HS-27A (cell line): ENCODE results near the gene RACGAP1.

ENCODE experiments used
- DNase-seq: peaks from one replicate; pipeline ENCODE4 v3.0.0-alpha.2; 2012; ENCODE audit warnings: low read depth, missing footprints

RACGAP1 gene

DNA sequence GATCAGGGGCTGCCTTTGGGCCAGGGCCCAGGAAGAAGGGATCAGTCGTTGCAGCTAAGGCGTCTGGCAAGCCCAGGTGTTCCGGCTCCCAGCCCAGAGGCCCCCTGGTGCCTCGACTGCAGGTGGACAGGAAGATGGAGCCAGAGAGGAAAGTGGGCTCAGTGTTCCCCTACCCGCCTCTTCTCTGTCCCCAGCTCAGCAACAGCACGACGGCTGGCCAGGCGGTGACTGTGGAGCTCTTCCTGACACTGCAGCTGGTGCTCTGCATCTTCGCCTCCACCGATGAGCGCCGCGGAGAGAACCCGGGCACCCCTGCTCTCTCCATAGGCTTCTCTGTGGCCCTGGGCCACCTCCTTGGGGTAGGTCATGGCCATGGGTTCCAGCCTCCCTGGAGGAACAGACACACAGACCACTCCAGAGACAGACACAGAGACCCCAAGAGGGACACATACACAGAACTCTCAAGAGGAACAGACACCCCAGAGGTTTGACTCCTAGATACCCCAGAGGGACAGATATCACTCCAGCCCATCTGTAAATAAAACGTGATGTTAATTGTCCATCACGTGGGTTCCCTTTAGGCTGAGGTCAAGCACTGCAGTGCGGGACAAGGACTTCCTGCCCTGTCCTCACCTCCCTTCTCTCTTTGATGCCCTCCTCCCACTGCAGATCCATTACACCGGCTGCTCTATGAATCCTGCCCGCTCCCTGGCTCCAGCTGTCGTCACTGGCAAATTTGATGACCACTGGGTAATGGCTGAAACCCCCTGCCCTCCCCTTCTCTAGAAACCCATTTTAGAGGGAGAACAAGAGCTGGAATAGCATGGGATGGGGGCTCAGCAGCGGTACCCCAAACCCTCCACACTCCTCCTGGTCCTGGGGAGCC, 71.1 kb downstream of the RACGAP1 start:
- no peak for DNase-seq

DNA sequence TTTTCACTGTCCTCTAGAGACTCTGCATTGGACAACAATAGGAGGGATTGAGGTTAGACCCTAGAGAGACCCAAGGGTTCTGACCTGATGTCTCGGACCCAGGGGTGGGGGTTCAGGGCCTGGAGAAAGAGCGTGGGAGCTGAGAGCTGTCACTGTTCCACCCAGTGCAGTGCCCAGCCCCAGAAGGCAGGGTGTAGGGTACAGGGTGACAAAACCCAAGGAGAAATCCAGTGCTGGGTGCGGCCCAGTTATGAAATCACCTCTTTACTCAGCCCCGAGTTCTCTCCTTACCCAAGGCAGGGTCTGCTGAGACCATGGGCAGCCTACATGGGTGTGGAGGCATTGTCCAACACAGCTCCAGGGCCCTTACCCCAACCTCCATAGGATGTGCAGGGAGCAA, 72.1 kb downstream of the RACGAP1 start:
- no peak for DNase-seq

DNA sequence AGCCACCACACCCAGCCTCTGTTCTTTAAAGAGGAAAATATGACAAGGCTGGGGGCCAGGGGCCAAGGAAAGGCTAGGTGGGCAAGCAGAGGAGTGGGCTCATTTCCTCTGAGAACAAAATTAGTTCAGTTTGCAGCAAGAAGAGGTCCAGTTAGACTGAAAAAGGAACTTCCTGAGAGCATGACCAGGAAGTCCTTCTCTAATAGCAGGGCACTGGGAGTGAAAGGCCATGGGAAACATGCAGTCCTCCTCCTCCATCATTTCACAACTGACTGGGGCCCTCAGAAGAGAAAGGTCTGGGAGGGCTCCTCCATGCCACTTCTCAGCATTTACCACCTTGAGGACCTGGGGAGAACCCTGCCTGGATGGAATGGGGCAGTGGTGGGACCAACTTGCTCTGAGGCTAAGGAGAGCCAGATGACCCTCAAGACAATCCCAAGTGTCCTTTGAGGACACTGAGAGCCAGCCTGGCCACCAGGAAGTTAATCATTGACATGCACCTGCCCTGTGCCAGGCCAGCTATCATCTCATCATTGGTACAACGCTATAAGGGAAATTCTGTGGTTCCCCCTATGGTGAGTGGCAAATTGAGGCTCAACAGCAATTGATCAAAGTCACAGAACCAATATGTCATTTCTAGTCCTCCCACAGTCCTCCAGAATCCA, 72.8 kb downstream of the RACGAP1 start:
- DNase-seq: no peak

DNA sequence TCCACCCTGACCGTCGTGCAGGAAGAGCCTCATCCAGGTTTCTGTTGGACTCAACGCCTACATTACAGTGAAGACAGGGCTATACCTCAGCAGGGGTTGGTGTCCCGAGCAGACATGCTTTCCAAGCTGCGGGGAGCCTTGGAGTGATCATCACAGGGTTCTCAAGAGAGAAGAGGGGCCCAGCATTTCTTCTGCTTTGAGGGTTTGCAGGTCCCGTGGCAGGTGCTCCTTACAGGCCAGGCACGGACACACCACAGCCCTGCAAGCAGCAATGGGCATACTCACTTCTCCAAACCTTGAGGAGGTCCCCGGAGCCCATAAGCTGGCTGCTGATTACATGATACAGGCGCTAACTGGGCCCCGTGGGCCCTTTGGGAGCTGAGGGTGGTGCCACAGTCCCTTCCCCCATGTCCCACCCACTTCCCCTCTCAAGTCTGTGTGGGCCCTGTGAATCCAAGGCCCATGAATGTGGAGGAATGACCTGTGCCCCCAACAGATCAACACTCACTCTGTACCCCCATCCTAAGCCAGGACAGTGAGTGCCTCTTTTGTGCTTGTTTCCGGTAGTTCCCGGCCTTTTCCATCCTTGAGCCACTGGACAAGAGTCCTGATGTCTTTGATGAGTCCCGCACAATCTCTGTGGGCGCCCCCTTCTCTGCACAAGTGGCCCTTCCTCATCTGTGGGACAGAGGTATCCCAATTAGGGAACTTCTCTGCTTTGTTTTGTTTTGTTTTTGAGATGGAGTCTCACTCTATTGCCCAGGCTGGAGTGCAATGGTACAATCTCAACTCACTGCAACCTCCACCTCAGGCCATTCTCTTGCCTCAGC, 73.7 kb downstream of the RACGAP1 start:
- no peak for DNase-seq

DNA sequence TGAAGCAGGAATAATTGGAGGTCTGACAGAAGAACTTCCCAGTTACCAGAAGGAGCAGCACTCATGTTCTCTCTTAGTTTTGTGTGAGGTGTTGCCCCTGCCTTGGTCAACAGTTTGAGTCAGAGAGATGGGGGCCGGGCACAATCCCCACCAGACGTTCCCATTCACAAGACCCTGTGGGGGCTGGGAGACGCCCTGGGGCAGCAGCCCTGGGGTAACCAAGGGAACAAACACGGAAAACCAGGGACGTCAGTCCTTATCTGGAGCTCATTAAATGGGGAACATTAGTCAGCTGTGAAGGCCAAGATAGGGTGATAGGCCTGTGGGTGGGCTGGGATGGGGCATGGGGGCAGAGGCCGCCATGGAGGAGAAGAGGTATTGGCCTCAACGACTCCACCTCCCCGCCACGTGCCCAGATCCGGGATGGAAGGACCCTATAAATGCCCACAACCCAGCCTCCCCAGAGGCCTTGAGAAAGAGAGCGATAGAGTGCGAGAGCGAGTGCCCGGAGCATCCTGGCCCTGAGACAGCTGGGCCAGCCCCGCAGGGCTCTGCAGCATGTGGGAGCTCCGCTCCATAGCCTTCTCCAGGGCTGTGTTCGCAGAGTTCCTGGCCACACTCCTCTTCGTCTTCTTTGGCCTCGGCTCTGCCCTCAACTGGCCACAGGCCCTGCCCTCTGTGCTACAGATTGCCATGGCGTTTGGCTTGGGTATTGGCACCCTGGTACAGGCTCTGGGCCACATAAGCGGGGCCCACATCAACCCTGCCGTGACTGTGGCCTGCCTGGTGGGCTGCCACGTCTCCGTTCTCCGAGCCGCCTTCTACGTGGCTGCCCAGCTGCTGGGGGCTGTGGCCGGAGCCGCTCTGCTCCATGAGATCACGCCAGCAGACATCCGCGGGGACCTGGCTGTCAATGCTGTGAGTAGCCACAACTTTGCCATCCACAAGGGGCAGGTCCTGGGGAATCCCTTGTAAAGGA, 74.7 kb downstream of the RACGAP1 start, which contains the start of gene AQP2:
Gene AQP2, plus strand, starts transcription at position 465 of the 979 bp plus-strand sequence. Its CDS starts 94 bp downstream, at position 559.
- DNase-seq: no peak

DNA sequence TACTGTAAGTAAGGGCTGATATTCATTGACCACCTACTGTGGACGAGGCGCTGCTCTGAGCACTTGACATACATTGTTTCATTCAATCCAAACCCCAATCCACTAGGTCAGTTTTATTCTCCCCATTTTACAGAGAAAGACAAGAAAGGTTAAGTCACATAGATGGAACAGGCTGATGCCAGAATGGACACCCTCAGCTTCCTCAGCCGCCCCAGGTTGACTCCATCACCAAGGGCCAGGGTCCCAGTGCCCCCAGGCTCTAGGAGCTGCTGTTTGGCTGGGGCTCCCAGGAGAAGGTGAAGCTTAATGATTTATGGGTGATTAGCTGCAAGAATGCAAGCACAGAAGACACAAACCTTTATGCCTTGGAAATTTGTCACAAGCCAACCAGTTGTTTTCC, 75.4 kb downstream of the RACGAP1 start:
- DNase-seq: no peak

DNA sequence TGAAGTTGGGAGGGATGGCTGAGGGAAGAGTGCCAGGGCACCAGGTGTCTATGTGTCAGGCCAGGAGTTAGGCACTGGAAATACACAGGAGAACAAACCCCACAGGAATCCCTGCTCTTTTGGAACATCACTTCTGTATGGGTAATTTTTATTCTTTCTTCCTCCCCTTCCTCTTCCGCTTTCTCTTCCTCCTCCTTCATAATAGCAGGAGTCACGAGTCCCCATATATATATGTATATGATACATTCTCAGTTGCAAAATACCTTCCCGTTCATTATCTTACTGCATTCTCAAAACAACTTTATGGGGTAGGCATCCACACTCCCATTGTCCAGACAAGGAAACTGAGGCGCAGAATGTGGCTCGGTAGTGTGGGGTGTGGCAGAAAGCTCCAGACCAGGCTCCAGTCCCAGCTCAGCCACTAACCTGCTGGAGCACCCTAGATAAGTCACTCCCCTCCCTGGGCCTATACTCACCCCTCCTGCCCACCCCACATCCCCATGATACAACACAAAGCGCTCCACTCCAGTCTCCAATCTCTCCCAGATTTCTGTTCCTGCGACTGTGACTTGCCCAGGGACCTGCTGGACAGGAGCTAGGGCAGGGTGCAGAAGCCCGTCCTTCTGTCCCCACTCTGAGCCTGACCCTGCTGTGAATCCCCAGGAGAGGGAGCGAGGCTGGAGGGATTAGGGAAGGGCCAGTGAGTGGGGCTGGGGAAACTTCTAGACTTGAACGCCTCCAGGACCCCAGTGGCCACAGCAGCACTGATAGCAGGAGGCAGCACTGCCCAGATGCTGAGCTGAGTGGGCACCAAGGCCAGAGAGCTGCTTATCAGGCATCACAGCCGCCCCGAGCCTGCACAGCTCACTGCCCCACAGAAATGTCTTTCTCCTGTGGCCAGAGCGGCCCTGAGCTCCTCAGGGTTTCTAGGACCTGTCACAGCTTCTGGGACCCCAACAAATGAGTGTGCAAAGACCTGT, 76.1 kb downstream of the RACGAP1 start:
- no peak for DNase-seq

DNA sequence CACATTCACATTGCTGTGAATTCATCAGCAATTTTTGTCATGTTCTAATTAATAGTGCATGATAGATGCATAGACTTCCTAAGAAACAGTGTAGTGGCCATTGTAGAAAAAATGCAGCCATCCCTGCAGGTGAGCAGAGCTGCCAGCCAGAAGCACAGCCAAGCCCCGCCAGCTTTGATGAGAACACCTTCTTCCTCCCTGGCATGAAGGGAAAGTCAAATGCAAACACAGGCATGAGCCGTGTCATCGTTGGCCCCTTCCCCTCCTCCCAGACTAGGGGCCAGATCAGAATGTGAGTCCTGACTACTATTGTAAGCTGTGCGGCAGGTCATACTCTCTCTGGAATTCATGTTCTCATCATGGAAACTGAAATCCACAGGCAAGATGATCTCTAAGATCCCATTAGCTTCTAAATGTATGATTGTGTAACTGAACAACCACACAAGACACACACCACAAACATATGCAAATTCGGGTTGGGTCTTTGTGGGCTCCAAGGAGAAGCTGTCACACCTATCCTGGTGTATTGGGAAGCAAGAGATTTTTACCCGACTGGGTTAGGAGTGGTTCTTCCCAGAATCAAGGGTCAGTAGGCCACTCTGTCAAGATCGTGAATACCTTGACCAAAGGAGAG, 77.6 kb downstream of the RACGAP1 start:
- DNase-seq: no peak

DNA sequence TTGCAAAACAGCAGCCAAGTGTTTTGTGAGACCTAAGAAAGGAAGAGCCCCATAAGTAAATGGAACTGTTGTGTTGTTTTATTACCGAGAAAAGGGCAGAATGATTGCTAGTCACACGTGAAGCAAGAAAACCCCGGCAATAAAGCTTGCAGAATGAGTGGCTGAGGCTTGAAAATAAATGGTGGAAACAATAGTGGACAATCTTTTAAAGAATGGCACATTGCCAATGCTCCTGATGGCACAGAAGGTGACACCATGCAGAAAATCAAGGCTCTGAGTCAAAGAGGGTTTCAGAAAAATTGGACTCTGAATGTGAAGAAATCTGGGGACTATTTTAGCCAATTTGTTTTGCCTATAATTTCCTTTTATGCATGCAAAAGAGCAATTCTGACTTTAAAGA, 78.8 kb downstream of the RACGAP1 start:
- no peak for DNase-seq

DNA sequence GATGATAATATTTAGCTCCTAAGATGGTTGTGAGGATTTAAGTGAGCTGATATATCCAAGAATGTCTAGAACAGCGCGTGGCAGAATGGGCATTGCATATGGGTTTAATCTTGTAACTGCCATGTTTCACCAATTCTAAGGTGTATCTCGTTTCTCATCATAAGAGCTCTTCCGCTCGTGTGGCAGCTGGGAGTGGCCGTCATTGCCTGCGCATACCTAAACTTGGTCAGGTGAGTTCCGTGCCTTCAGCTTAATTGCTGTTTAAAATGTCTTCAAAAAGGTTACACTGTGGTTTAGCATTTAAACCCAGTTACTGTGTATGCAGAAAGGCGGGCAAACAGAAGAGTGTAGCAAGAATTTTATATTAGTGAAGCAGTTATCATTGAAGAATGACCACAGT, 79.2 kb downstream of the RACGAP1 start:
- no peak for DNase-seq

DNA sequence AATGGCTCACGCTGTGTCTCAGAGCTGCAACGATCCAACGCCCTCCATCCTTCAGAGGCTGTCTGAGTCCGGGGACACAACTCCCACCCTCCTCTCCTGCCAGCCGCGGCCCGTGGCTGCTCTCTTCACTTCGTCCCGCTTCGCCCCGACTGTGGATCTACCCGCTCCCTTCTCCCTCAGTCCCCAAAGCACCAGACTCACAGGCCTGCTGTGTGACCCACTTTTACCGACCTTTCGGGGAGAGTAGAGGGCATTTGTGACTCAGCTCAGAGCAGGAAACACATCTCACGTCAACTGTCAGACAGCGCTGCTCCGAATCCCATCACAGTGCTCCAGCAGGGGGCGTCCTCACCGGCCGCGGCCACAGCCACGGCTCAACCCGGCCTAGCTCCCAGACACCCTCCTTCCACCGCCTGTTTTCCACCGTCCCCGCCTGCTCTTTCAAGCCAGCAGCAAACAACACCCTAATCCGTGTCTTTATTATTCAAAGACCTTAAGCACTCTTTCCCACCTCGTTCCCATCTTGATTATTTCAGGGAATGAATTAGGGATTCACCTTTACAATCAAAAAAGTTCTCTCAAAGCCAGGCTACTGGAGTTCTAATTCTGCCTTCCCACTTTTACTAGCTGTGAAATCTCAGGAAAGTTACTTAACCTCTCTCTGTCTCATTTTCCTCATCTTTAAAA, 79.8 kb downstream of the RACGAP1 start:
- no peak for DNase-seq

DNA sequence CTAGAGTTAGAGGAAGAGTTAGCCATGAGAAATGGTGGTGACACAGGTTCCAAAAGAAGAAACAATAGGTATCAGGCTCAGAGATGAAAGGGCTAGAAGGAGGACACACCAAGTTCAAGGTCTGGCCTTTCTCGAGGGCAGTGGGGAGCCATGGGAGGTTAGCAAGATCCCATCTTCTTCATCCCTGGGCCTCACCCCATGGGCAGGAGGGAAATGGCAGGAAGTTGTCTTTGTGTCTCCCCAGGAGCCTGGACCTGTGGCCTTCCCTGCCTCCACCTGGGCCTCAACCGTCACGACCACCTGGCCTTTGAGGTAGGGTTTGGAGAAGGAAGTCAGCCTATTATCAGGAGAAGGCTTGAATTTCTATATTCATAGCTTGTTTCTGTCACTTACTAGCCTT, 80.6 kb downstream of the RACGAP1 start:
- no peak for DNase-seq

DNA sequence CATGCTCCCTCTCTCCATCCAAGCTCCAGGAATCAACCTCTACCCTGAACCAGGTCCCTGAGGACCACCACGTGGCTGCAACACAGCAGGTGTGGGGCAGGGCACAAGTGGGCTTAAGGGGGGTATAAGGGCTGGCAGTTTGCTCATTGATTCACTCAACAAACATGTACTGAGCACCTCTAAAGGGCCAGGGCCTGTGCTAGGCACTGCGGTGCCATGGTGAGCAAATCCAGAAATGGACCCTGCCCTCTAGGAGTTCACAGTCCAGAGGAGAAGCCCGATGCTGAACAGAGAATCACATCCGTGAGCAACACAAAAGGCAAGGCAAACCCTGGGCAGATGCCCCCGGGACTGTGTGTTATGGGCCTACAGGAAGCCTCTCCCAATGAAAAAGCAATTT, 81.2 kb downstream of the RACGAP1 start:
- no peak for DNase-seq

DNA sequence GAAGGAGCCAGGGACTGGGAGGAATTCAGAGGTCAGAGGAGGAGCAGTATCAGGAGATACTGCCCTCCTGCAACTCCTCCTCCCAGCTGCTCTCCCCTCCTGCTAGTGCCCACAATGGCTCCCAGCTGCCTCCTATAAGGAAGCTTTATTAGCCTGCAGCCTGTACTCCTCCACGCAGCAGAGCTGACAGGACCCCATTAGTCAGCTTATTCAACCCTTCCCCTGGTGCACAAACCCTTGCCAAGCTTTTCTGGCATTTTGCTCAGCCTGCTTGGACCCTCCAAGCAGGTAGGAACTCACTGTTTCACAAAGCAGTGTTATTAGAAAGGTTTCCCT, 81.7 kb downstream of the RACGAP1 start:
- no peak for DNase-seq

DNA sequence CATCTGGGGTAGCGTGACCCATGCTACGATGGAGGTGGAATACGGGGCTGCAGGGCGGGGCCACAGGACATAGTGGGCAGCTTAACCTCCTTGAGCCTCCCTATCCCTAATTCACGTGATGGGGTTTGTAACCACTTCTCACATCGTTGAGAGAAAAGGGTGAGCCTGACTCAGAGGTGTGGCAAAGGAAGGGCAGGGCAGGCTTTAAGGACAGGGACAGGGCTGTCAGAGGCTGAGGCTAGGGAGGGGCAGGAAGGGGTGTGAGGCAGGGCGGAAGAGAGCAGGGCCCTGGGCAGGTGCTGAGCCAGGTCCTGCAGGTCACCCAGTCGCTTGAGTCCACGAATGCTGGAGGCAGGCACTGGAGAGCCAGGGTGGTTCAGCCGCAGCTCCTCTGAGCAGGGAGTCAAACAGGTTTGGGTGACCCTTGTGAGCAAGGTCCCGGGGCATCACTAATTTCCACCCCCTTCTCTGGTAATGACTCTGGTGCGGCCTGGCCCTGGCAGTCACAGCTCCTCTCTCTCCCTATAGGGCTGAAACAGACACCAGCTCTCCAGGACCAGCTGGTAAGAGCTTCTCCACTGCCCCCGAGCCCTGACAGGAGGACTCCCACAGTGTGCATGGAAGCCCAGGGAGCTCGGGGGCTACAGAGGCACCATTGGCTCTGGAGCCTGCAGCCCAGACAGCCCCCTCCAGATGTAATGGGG, 82.2 kb downstream of the RACGAP1 start:
- DNase-seq: no peak

DNA sequence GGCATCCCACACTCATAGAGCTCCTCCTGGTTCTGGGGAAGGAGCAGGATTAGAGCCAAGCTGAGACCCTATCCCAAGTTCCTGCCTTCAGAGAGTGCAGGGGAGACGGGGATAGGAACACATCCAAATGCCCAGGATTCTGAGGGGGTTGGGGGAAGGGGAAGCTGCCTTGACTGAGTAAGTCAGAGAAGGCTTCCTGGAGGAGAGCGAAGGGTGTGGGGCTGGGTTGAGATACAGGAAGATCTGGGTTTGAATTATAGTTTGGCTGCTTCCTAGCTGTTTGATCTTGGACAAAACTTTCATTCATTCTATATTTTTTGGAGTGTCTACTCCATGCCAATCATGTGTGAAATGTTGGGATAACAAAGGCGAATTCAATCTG, 82.8 kb downstream of the RACGAP1 start:
- no peak for DNase-seq

DNA sequence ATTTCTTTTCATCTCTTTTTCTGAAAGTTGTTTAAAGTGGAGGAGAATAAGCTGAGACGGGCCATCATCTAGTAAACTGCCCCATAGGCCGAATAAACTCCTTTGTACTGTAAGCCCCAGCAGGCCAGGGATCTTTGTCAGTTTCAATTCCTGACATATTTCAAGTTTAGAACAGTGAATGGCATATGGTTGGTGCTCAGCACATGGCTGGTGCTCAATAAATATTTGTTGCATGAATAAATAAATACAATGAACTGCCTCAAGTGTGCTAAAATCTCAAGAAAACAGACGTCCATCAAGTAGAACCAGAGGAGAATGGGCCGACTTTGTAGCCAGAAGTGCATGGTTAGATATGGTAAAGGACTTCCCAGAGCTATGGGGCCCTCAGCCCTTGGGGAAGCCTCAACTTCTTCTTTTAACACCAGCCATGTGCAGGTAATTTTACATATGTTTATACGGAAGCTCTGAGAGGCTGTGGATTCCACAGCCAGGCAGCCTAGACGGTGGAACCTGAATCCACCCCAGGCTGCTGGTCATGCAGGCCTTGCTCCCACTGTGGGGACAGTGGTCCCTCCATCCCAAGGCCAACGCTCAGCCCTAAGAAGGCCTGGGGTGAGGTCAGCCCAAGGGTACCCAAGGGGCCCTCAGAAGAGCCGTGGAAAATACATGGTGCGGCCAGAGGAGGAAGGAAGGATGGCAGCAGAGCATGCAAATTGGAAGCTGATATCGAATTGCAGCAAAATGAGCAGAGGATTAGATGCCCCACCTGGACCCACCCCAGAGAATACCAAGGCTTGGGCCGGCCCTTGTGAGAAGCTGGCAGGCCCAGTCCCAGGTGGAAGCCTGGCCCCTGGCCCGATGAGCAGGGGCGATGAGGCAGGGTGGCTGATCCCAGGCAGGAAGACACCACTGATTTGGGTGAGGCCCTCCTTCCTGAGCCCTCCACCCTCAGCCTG, 83.5 kb downstream of the RACGAP1 start:
- no peak for DNase-seq
